GM12874 (cell line): ENCODE results near the gene DRC1.

Experiments used
- CTCF ChIP-seq: IDR thresholded peaks from 2 replicates; pipeline ENCODE4 v1.5.1; 2011; ENCODE audit warnings: low read depth, mild to moderate bottlenecking, control low read depth, low read length, moderate library complexity; ENCODE audit not compliant: insufficient read depth

DRC1 gene

GRCh38 chr2:26456440-26457250 lies 54.9 kb downstream of the DRC1 start:
- TF ChIP-seq CTCF, result no peak

- TF ChIP-seq CTCF, result no peak
Measured at GRCh38 chr2:26457251-26457666, 55.5 kb downstream of the DRC1 start.

- no peak for TF ChIP-seq CTCF
Measured at GRCh38 chr2:26457695-26458364, 56.1 kb downstream of the DRC1 start.

- no peak for TF ChIP-seq CTCF
Measured at GRCh38 chr2:26458365-26459042, 56.8 kb downstream of the DRC1 start.

GRCh38 chr2:26459991-26460612 lies 58.4 kb downstream of the DRC1 start:
- no peak for TF ChIP-seq CTCF

- TF ChIP-seq CTCF, result no peak
Measured at GRCh38 chr2:26460613-26461031, 58.9 kb downstream of the DRC1 start.

- TF ChIP-seq CTCF, result no peak
Measured at GRCh38 chr2:26461601-26462023, 59.9 kb downstream of the DRC1 start.
